Parathyroid adenoma (tissue), 2 donors: ENCODE measurements around the gene SLX9.

Experiments used
- H2AFZ ChIP-seq: fragments of 300-600 bp; sonication (generic); one replicate; pipeline ENCODE4 v1.7.0; 2017; ENCODE audit warnings: antibody characterized with exemption, mild to moderate bottlenecking
- H3K27ac ChIP-seq: fragments of 300-600 bp; sonication (generic); one replicate; pipeline ENCODE4 v1.7.0; 2017
- H3K27me3 ChIP-seq: fragments of 300-600 bp; sonication (generic); one replicate; pipeline ENCODE4 v1.7.0; 2017; ENCODE audit warnings: low read length; ENCODE audit not compliant: control insufficient read depth, insufficient read depth
- H3K36me3 ChIP-seq: fragments of 300-600 bp; sonication (generic); one replicate; pipeline ENCODE4 v1.7.0; 2017; ENCODE audit warnings: low read length; ENCODE audit not compliant: control insufficient read depth, insufficient read depth
- H3K4me1 ChIP-seq: fragments of 300-600 bp; sonication (generic); one replicate; pipeline ENCODE4 v1.7.0; 2017; ENCODE audit warnings: control low read depth
- H3K4me2 ChIP-seq: fragments of 300-600 bp; sonication (generic); one replicate; pipeline ENCODE4 v1.7.0; 2017; ENCODE audit warnings: low read length
- H3K4me3 ChIP-seq: fragments of 300-600 bp; sonication (generic); one replicate; pipeline ENCODE4 v1.7.0; 2017; ENCODE audit warnings: low read depth, low read length
- H3K79me2 ChIP-seq: fragments of 300-600 bp; sonication (generic); one replicate; pipeline ENCODE4 v1.7.0; 2017; ENCODE audit warnings: control low read depth
- H3K9ac ChIP-seq: fragments of 300-600 bp; sonication (generic); one replicate; pipeline ENCODE4 v1.7.0; 2017; ENCODE audit warnings: mild to moderate bottlenecking
- H3K9me3 ChIP-seq: fragments of 300-600 bp; sonication (generic); one replicate; pipeline ENCODE4 v1.7.0; 2017; ENCODE audit warnings: low read length; ENCODE audit not compliant: control insufficient read depth
- TF ChIP-seq, protein P1 (sequence below): fragments of 300-600 bp; sonication (generic); IDR thresholded peaks from one replicate; pipeline ENCODE4 v1.7.0; 2017; ENCODE audit warnings: antibody characterized with exemption, mild to moderate bottlenecking
- donor health status: primary hyperparathyroidism.

The SLX9 gene

GRCh38 chr21:45015469-45015860, 75.6 kb downstream of the SLX9 start:
- no peak overlapping the region for H3K27ac ChIP-seq
- H3K27me3 ChIP-seq: no peaks in the 10 kb centered on the region
- no peaks in the 10 kb centered on the region for H3K36me3 ChIP-seq
- no peak overlapping the region for H3K9ac ChIP-seq
- H3K9me3 ChIP-seq: no peaks in the 10 kb centered on the region
- no peaks in the 10 kb centered on the region for H3K79me2 ChIP-seq
- TF ChIP-seq, protein P1, sequence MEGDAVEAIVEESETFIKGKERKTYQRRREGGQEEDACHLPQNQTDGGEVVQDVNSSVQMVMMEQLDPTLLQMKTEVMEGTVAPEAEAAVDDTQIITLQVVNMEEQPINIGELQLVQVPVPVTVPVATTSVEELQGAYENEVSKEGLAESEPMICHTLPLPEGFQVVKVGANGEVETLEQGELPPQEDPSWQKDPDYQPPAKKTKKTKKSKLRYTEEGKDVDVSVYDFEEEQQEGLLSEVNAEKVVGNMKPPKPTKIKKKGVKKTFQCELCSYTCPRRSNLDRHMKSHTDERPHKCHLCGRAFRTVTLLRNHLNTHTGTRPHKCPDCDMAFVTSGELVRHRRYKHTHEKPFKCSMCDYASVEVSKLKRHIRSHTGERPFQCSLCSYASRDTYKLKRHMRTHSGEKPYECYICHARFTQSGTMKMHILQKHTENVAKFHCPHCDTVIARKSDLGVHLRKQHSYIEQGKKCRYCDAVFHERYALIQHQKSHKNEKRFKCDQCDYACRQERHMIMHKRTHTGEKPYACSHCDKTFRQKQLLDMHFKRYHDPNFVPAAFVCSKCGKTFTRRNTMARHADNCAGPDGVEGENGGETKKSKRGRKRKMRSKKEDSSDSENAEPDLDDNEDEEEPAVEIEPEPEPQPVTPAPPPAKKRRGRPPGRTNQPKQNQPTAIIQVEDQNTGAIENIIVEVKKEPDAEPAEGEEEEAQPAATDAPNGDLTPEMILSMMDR: no peak
- H3K4me1 ChIP-seq: no peaks in the 10 kb centered on the region
- H2AFZ ChIP-seq: no peak overlapping the region
- no peak overlapping the region for H3K4me2 ChIP-seq
- H3K4me3 ChIP-seq: no peak overlapping the region

DNA sequence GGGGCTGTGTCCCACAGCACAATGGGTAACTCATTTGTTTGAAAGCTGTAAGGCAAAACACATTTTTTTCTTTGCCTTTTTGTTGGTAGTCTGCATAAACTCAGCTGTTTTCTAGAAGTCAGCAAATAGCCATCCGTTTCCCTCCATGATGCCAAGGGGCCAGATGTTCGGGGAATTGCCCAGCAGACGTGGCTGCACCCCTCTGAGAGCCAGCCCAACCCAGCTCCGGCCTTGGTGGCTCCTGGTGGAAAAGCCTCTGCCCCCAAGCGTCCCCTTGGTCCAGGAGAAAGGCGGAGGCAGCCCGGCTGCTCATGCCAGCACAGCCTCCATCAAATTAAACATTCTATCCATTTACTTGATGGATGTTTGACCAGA, 76.2 kb downstream of the SLX9 start:
- no peak overlapping the region for H3K9ac ChIP-seq
- H3K27ac ChIP-seq: no peak overlapping the region
- H3K27me3 ChIP-seq: no peaks in the 10 kb centered on the region
- no peak overlapping the region for H3K4me2 ChIP-seq
- H3K79me2 ChIP-seq: no peaks in the 10 kb centered on the region
- no peaks in the 10 kb centered on the region for H3K4me1 ChIP-seq
- H3K36me3 ChIP-seq: no peaks in the 10 kb centered on the region
- TF ChIP-seq, protein P1: no peak
- H3K4me3 ChIP-seq: no peak overlapping the region
- no peaks in the 10 kb centered on the region for H3K9me3 ChIP-seq
- H2AFZ ChIP-seq: no peak overlapping the region

DNA sequence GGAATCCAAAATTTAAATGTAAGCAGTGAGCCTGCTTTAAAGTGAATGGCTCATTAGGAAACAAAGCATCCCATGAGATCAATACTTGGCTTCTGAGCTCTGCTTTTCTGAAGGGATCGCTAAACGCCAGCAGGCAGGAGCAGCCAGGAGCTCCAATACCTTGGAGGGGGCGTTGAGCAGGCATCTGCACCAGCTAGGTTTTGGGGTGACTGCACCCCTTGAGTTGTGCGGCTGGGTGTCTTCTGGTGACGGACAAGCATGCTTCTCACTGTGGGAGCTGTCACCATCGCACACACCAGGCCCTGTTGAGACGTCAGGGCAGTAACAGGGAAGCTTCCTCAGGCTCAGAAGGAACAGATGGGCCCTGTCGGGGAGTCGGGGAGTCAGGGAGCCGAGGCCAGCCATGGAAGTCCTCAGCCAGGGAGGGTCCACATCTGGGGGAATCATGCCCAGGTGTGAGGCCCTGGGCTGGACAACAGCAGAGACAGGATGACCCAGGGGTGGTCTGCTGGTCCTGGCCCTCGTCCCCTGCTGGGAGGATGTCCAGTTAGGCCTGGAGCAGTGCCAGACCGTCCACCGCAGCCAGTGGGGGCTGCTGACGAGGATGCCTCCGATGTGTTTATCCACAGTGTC, 76.7 kb downstream of the SLX9 start:
- H3K27ac ChIP-seq: no peak overlapping the region
- TF ChIP-seq, protein P1: no peak
- H3K36me3 ChIP-seq: no peaks in the 10 kb centered on the region
- no peaks in the 10 kb centered on the region for H3K27me3 ChIP-seq
- no peak overlapping the region for H3K9ac ChIP-seq
- no peaks in the 10 kb centered on the region for H3K4me1 ChIP-seq
- H3K4me2 ChIP-seq: no peak overlapping the region
- no peak overlapping the region for H2AFZ ChIP-seq
- no peak overlapping the region for H3K4me3 ChIP-seq
- no peaks in the 10 kb centered on the region for H3K9me3 ChIP-seq
- H3K79me2 ChIP-seq: no peaks in the 10 kb centered on the region

- Histone ChIP-seq H2AFZ (no peak overlapping the region), H3K36me3 (no peaks in the 10 kb centered on the region), H3K27ac (no peak overlapping the region), H3K4me1 (no peaks in the 10 kb centered on the region), H3K27me3 (no peaks in the 10 kb centered on the region), H3K79me2 (no peaks in the 10 kb centered on the region), H3K4me3 (no peak overlapping the region), H3K9me3 (no peaks in the 10 kb centered on the region), H3K9ac (no peak overlapping the region), H3K4me2 (no peak overlapping the region)
- TF ChIP-seq, protein P1: no peak
Measured at GRCh38 chr21:45017039-45017960, 77.5 kb downstream of the SLX9 start.
